Measurements from ENCODE around the gene DLL4.

- TF ChIP-seq POLR2A (IDR thresholded peaks at IDR 0.05) (no peak), CTCF (IDR thresholded peaks at IDR 0.05) (no peak), EP300 (IDR thresholded peaks at IDR 0.05) (no peak)
Measured at GRCh38 chr15:40902605-40903561, 26.3 kb upstream of the DLL4 start.

Measured in ovary (tissue), 3 donors.